A549 (cell line): ENCODE results near the gene RIOK1.

Source experiments
- BHLHE40 ChIP-seq: IDR thresholded peaks from 2 replicates; pipeline ENCODE4 v1.6.1; 2012; ENCODE audit warnings: low read depth, low read length, inconsistent platforms
- CHD2 ChIP-seq: fragments of 150-350 bp; IDR thresholded peaks from 2 replicates; pipeline ENCODE4 v1.6.1; 2014; ENCODE audit warnings: low read length; ENCODE audit not compliant: partially characterized antibody
- ESRRA ChIP-seq: fragments of 150-350 bp; IDR thresholded peaks from 2 replicates; pipeline ENCODE4 v1.6.1; 2014; ENCODE audit warnings: mild to moderate bottlenecking, low read length, borderline replicate concordance
- HOXB5 ChIP-seq: fragments of 250-450 bp; sonication (Bioruptor Pico); IDR thresholded peaks from 2 replicates; pipeline ENCODE4 v1.5.0; 2020; ENCODE audit warnings: mild to moderate bottlenecking, moderate library complexity
- JUN ChIP-seq, 2 experiments: fragments of >200 bp; sonication (Bioruptor Twin); formaldehyde crosslinking; IDR thresholded peaks; 2 replicates in 1 of 2; 3 replicates in 1 of 2; pipeline ENCODE4 v1.6.1; 2016 to 2017
- MAZ ChIP-seq: fragments of 150-350 bp; IDR thresholded peaks from 2 replicates; pipeline ENCODE4 v1.6.1; 2014; ENCODE audit warnings: antibody characterized with exemption, low read depth, low read length, borderline replicate concordance
- MYC ChIP-seq: IDR thresholded peaks from 2 replicates; pipeline ENCODE4 v1.6.1; 2012; ENCODE audit warnings: mild to moderate bottlenecking, inconsistent platforms, low read length, improper control_type of control experiment, borderline replicate concordance
- POLR2A ChIP-seq: IDR thresholded peaks from 2 replicates; pipeline ENCODE4 v1.6.1; 2012; ENCODE audit warnings: mild to moderate bottlenecking, low read length
- RAD21 ChIP-seq, 2 experiments: fragments of >200 bp in 1 of 2; sonication (Bioruptor Twin) in 1 of 2; formaldehyde crosslinking in 1 of 2; IDR thresholded peaks in 1 of 2; conservative IDR thresholded peaks in 1 of 2; 2 replicates in 1 of 2; 3 replicates in 1 of 2; pipeline ENCODE4 v1.6.1; 2012 to 2018; ENCODE audit warnings: inconsistent platforms in 1 of 2
- TF ChIP-seq, protein P1 (sequence below): fragments of >200 bp; sonication (Bioruptor Twin); formaldehyde crosslinking; IDR thresholded peaks from 3 replicates; pipeline ENCODE4 v1.5.1; 2016
- TF ChIP-seq, protein P2 (sequence below): fragments of 200-600 bp; sonication (generic); IDR thresholded peaks from 2 replicates; pipeline ENCODE4 v1.6.1; 2016; ENCODE audit warnings: antibody characterized with exemption, mild to moderate bottlenecking, moderate library complexity
- TF ChIP-seq, protein P3 (sequence below): IDR thresholded peaks from 2 replicates; pipeline ENCODE4 v1.6.1; 2012
- TF ChIP-seq, protein P4 (sequence below): IDR thresholded peaks from 2 replicates; pipeline ENCODE4 v1.6.1; 2012

DNA sequence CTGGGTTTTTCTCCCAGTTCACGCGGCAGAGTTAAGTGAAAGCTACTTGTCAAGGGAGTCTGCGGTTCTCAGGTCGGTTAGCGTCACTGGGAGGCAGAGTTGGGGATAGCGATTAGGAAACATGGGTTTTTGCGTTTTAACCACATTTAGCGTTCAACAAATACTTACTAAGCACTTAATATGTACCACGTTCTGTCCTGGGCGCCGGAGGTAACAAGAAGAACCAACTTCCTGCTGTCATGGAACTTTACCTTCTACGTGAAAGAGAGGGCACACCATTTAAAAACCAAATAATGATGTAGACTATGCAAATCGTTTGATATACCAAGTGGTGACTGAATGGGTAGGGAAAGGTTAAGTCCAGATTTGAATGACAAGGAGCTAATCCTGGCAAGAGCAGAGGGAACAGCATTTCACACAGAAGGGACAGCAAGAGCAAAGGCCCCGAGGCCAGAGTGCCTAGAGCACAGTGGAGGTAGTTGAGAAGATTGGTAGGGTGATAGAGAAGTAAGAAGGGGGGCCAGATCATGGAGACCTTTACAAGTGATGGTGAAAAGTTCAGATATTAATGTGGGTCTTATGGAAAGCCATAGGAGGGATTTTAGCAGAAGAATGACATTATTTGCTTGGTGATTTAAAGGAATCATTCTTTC is 744 bp downstream of the RIOK1 start:
- no peak for TF ChIP-seq BHLHE40
- TF ChIP-seq, protein P1, sequence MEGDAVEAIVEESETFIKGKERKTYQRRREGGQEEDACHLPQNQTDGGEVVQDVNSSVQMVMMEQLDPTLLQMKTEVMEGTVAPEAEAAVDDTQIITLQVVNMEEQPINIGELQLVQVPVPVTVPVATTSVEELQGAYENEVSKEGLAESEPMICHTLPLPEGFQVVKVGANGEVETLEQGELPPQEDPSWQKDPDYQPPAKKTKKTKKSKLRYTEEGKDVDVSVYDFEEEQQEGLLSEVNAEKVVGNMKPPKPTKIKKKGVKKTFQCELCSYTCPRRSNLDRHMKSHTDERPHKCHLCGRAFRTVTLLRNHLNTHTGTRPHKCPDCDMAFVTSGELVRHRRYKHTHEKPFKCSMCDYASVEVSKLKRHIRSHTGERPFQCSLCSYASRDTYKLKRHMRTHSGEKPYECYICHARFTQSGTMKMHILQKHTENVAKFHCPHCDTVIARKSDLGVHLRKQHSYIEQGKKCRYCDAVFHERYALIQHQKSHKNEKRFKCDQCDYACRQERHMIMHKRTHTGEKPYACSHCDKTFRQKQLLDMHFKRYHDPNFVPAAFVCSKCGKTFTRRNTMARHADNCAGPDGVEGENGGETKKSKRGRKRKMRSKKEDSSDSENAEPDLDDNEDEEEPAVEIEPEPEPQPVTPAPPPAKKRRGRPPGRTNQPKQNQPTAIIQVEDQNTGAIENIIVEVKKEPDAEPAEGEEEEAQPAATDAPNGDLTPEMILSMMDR, result no peak
- no peak for TF ChIP-seq HOXB5 (CRISPR knock-in tag)
- TF ChIP-seq, protein P2, sequence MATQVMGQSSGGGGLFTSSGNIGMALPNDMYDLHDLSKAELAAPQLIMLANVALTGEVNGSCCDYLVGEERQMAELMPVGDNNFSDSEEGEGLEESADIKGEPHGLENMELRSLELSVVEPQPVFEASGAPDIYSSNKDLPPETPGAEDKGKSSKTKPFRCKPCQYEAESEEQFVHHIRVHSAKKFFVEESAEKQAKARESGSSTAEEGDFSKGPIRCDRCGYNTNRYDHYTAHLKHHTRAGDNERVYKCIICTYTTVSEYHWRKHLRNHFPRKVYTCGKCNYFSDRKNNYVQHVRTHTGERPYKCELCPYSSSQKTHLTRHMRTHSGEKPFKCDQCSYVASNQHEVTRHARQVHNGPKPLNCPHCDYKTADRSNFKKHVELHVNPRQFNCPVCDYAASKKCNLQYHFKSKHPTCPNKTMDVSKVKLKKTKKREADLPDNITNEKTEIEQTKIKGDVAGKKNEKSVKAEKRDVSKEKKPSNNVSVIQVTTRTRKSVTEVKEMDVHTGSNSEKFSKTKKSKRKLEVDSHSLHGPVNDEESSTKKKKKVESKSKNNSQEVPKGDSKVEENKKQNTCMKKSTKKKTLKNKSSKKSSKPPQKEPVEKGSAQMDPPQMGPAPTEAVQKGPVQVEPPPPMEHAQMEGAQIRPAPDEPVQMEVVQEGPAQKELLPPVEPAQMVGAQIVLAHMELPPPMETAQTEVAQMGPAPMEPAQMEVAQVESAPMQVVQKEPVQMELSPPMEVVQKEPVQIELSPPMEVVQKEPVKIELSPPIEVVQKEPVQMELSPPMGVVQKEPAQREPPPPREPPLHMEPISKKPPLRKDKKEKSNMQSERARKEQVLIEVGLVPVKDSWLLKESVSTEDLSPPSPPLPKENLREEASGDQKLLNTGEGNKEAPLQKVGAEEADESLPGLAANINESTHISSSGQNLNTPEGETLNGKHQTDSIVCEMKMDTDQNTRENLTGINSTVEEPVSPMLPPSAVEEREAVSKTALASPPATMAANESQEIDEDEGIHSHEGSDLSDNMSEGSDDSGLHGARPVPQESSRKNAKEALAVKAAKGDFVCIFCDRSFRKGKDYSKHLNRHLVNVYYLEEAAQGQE, result no peak
- no peak for TF ChIP-seq ESRRA
- TF ChIP-seq POLR2A, result no peak
- TF ChIP-seq, protein P3, sequence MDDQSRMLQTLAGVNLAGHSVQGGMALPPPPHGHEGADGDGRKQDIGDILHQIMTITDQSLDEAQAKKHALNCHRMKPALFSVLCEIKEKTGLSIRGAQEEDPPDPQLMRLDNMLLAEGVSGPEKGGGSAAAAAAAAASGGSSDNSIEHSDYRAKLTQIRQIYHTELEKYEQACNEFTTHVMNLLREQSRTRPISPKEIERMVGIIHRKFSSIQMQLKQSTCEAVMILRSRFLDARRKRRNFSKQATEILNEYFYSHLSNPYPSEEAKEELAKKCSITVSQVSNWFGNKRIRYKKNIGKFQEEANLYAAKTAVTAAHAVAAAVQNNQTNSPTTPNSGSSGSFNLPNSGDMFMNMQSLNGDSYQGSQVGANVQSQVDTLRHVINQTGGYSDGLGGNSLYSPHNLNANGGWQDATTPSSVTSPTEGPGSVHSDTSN, result no peak
- TF ChIP-seq CHD2, result no peak
- TF ChIP-seq MAZ, result no peak
- TF ChIP-seq RAD21 (conservative IDR thresholded peaks at IDR 0.05 in 1 of 2, IDR thresholded peaks at IDR 0.05 in 1 of 2), result no peak
- TF ChIP-seq MYC, result no peak
- no peak for TF ChIP-seq JUN (IDR thresholded peaks at IDR 0.05)
- TF ChIP-seq, protein P4, sequence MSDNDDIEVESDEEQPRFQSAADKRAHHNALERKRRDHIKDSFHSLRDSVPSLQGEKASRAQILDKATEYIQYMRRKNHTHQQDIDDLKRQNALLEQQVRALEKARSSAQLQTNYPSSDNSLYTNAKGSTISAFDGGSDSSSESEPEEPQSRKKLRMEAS, result no peak
